Measurements from ENCODE around the gene AHCTF1.

AHCTF1 gene

GRCh38 chr1:246931549-246932365, at the start of gene AHCTF1:
TSS of gene AHCTF1 (minus strand) at chr1:246931948. CDS start at chr1:246918370, 13,578 bp downstream.
- H3K4me1 ChIP-seq (ENCODE audit: control insufficient read depth, insufficient read depth, low read length), result peaks cover 9% of the 10 kb centered on the region
- no peaks in the 10 kb centered on the region for H3K27me3 ChIP-seq (ENCODE audit: control insufficient read depth, insufficient read depth, low read length)
- no peaks in the 10 kb centered on the region for H3K9me3 ChIP-seq (ENCODE audit: control insufficient read depth, low read length)
- H3K4me3 ChIP-seq (ENCODE audit: low read length), result peak within 1 kb of the TSS; percentile 60
- peak within 1 kb of the TSS; percentile 77 for H3K9ac ChIP-seq (ENCODE audit: low read length)
- no peaks in the 10 kb centered on the region for H3K36me3 ChIP-seq (ENCODE audit: control insufficient read depth, insufficient read depth, low read length)

- H3K27me3 ChIP-seq (ENCODE audit: control insufficient read depth, insufficient read depth, low read length), result no peaks in the 10 kb centered on the region
- H3K4me1 ChIP-seq (ENCODE audit: control insufficient read depth, insufficient read depth, low read length), result no peaks in the 10 kb centered on the region
- no peak overlapping the region for H3K9ac ChIP-seq (ENCODE audit: low read length)
- no peak overlapping the region for H3K4me3 ChIP-seq (ENCODE audit: low read length)
- H3K36me3 ChIP-seq (ENCODE audit: control insufficient read depth, insufficient read depth, low read length), result no peaks in the 10 kb centered on the region
- H3K9me3 ChIP-seq (ENCODE audit: control insufficient read depth, low read length), result no peaks in the 10 kb centered on the region
Measured at GRCh38 chr1:246978785-246979184, 47.0 kb upstream of the AHCTF1 start.

GRCh38 chr1:246978281-246978680, 46.5 kb upstream of the AHCTF1 start:
- Histone ChIP-seq H3K9ac (ENCODE audit: low read length) (no peak overlapping the region), H3K36me3 (ENCODE audit: control insufficient read depth, insufficient read depth, low read length) (no peaks in the 10 kb centered on the region), H3K27me3 (ENCODE audit: control insufficient read depth, insufficient read depth, low read length) (no peaks in the 10 kb centered on the region), H3K4me1 (ENCODE audit: control insufficient read depth, insufficient read depth, low read length) (no peaks in the 10 kb centered on the region), H3K9me3 (ENCODE audit: control insufficient read depth, low read length) (no peaks in the 10 kb centered on the region), H3K4me3 (ENCODE audit: low read length) (no peak overlapping the region)

DNA sequence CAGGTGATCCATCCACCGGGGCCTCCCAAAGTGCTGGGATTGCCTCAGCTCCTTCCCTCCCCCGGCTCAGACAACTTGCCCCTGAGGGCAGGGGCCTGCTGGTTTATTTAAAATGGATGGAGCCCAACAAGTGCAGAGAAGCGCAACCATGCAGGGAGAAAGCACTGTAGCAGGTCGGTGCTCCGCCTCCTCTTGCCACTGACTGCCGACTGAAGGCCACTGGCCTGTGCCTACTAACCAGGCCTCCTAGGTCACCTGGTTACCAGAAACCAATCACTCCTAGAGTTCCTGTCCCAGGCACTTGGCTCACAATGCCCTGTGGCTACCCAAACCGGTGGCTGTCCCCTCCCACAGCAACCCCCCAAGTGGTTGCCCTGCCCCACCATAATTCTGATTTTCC, 40.2 kb upstream of the AHCTF1 start:
- Histone ChIP-seq H3K9ac (ENCODE audit: low read length) (no peak overlapping the region), H3K9me3 (ENCODE audit: control insufficient read depth, low read length) (no peaks in the 10 kb centered on the region), H3K27me3 (ENCODE audit: control insufficient read depth, insufficient read depth, low read length) (no peaks in the 10 kb centered on the region), H3K4me1 (ENCODE audit: control insufficient read depth, insufficient read depth, low read length) (no peaks in the 10 kb centered on the region), H3K4me3 (ENCODE audit: low read length) (no peak overlapping the region), H3K36me3 (ENCODE audit: control insufficient read depth, insufficient read depth, low read length) (no peaks in the 10 kb centered on the region)

DNA sequence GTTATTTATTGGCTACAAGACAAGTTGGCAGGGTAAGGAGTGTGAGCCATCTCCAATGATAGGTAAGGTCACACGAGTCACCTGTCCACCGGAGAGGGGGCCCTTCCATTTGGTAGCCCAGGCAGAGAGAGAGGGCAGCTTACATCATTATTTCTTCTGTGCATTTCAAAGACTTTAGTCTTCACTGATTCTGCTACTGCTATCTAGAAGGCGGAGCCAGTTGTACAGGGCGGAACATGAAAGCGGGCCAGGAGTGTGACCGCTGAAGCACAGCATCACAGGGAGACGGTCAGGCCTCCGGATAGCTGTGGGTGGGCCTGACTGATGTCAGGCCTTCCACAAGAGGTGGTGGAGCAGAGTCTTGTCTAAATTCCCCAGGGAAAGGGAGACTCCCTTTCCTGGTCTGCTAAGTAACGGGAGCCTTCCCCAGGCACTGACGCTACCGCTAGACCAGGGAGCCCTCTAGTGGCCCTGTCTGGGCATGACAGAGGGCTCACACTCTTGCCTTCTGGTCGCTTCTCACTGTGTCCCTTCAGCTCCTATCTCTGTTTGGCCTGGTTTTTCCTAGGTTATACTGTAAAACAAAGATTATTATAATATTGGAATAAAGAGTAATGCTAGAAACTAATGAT, 39.5 kb upstream of the AHCTF1 start:
- H3K9me3 ChIP-seq (ENCODE audit: control insufficient read depth, low read length), result no peaks in the 10 kb centered on the region
- no peaks in the 10 kb centered on the region for H3K4me1 ChIP-seq (ENCODE audit: control insufficient read depth, insufficient read depth, low read length)
- no peak overlapping the region for H3K4me3 ChIP-seq (ENCODE audit: low read length)
- no peak overlapping the region for H3K9ac ChIP-seq (ENCODE audit: low read length)
- no peaks in the 10 kb centered on the region for H3K36me3 ChIP-seq (ENCODE audit: control insufficient read depth, insufficient read depth, low read length)
- H3K27me3 ChIP-seq (ENCODE audit: control insufficient read depth, insufficient read depth, low read length), result no peaks in the 10 kb centered on the region

GRCh38 chr1:246969621-246970020, 37.9 kb upstream of the AHCTF1 start:
- H3K9ac ChIP-seq (ENCODE audit: low read length), result no peak overlapping the region
- H3K27me3 ChIP-seq (ENCODE audit: control insufficient read depth, insufficient read depth, low read length), result no peaks in the 10 kb centered on the region
- H3K36me3 ChIP-seq (ENCODE audit: control insufficient read depth, insufficient read depth, low read length), result no peaks in the 10 kb centered on the region
- H3K9me3 ChIP-seq (ENCODE audit: control insufficient read depth, low read length), result no peaks in the 10 kb centered on the region
- H3K4me1 ChIP-seq (ENCODE audit: control insufficient read depth, insufficient read depth, low read length), result no peaks in the 10 kb centered on the region
- no peak overlapping the region for H3K4me3 ChIP-seq (ENCODE audit: low read length)

- no peaks in the 10 kb centered on the region for H3K9me3 ChIP-seq (ENCODE audit: control insufficient read depth, low read length)
- no peaks in the 10 kb centered on the region for H3K36me3 ChIP-seq (ENCODE audit: control insufficient read depth, insufficient read depth, low read length)
- no peak overlapping the region for H3K4me3 ChIP-seq (ENCODE audit: low read length)
- no peaks in the 10 kb centered on the region for H3K4me1 ChIP-seq (ENCODE audit: control insufficient read depth, insufficient read depth, low read length)
- H3K27me3 ChIP-seq (ENCODE audit: control insufficient read depth, insufficient read depth, low read length), result no peaks in the 10 kb centered on the region
- no peak overlapping the region for H3K9ac ChIP-seq (ENCODE audit: low read length)
Measured at GRCh38 chr1:246966502-246966901, 34.8 kb upstream of the AHCTF1 start.

DNA sequence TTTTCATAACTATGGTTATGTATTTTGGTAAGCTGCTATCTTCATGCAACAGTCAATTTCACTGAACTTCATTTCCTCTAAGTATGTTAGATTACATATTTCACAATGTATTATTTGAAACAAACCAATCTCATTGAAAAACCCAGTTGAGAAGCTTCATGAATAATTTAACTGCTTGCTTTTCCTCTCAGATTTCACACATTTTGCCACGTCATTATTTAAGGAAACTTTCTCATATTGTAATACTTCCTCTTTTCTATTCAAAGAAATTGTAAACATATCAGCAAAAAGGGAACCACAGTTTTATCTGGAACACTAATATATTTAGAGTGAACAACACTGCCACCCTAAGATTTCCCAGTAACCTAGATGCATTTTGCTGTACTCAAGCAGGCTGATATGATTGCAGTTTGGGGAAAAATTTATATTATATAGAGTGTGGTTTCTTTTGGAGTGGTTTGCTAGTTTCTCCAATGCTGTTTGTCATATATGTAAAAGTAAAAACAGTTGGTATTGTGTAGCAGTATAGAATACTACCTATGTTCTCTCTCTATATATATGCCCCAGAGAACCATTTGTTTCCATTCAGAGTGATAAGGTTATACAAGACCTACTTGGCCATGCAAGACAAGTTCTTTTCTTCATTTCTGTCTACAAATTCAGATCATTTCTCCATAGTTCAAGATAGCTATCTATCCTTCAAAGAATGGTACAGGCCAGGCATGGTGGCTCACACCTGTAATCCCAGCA, 28.4 kb upstream of the AHCTF1 start:
- Histone ChIP-seq H3K27me3 (ENCODE audit: control insufficient read depth, insufficient read depth, low read length) (no peaks in the 10 kb centered on the region), H3K9me3 (ENCODE audit: control insufficient read depth, low read length) (no peaks in the 10 kb centered on the region), H3K36me3 (ENCODE audit: control insufficient read depth, insufficient read depth, low read length) (no peaks in the 10 kb centered on the region), H3K4me1 (ENCODE audit: control insufficient read depth, insufficient read depth, low read length) (no peaks in the 10 kb centered on the region), H3K4me3 (ENCODE audit: low read length) (no peak overlapping the region), H3K9ac (ENCODE audit: low read length) (no peak overlapping the region)

- H3K36me3 ChIP-seq (ENCODE audit: control insufficient read depth, insufficient read depth, low read length), result no peaks in the 10 kb centered on the region
- H3K4me3 ChIP-seq (ENCODE audit: low read length), result no peak overlapping the region
- no peaks in the 10 kb centered on the region for H3K9me3 ChIP-seq (ENCODE audit: control insufficient read depth, low read length)
- H3K4me1 ChIP-seq (ENCODE audit: control insufficient read depth, insufficient read depth, low read length), result no peaks in the 10 kb centered on the region
- no peaks in the 10 kb centered on the region for H3K27me3 ChIP-seq (ENCODE audit: control insufficient read depth, insufficient read depth, low read length)
- no peak overlapping the region for H3K9ac ChIP-seq (ENCODE audit: low read length)
Measured at GRCh38 chr1:246954126-246954525, 22.4 kb upstream of the AHCTF1 start.

GRCh38 chr1:246951413-246951812, 19.7 kb upstream of the AHCTF1 start:
- H3K4me3 ChIP-seq (ENCODE audit: low read length), result no peak overlapping the region
- H3K36me3 ChIP-seq (ENCODE audit: control insufficient read depth, insufficient read depth, low read length), result no peaks in the 10 kb centered on the region
- no peaks in the 10 kb centered on the region for H3K4me1 ChIP-seq (ENCODE audit: control insufficient read depth, insufficient read depth, low read length)
- no peaks in the 10 kb centered on the region for H3K9me3 ChIP-seq (ENCODE audit: control insufficient read depth, low read length)
- H3K27me3 ChIP-seq (ENCODE audit: control insufficient read depth, insufficient read depth, low read length), result no peaks in the 10 kb centered on the region
- H3K9ac ChIP-seq (ENCODE audit: low read length), result no peak overlapping the region

DNA sequence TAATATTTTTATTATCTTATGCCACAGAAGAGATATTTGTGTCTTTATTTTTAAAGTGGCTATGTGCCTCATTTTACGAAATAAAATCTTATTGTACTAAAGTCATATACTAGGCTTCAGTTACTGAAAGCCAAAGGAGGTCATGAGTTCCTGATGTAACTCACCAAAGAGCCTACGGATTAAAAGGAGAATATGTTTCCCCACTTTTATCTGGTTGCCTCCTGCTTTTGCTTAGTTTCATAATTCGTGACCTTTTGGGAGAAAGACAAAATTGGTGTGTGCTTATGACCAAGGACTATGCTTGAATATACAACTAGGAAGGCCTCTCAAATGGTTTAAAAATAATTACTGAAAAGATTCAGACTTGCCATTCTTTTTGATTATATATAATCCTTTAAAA, 18.2 kb upstream of the AHCTF1 start:
- Histone ChIP-seq H3K9me3 (ENCODE audit: control insufficient read depth, low read length) (no peaks in the 10 kb centered on the region), H3K36me3 (ENCODE audit: control insufficient read depth, insufficient read depth, low read length) (no peaks in the 10 kb centered on the region)

DNA sequence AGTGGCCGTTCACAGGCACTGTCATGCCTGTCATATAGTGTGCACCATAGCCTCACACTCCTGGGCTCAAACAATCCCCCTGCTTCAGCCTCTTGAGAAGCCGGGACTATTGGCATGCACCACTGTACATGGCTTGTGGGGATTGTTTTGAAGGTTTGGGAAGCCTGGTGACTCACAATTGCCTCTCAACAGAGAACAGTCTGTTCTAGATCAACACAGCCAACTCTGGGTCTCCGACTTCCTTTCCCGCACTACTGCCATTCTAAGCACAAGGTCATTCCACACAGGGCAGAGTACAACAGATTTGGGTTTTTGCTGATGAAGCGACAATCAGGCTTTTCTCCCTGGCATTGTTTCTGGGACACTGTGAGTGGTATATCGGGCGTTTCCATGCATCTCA, 15.5 kb upstream of the AHCTF1 start:
- Histone ChIP-seq H3K9me3 (ENCODE audit: control insufficient read depth, low read length) (no peaks in the 10 kb centered on the region), H3K4me3 (ENCODE audit: low read length) (no peak overlapping the region), H3K36me3 (ENCODE audit: control insufficient read depth, insufficient read depth, low read length) (no peaks in the 10 kb centered on the region), H3K4me1 (ENCODE audit: control insufficient read depth, insufficient read depth, low read length) (no peaks in the 10 kb centered on the region), H3K9ac (ENCODE audit: low read length) (no peak overlapping the region), H3K27me3 (ENCODE audit: control insufficient read depth, insufficient read depth, low read length) (no peaks in the 10 kb centered on the region)

More for the DNA sequence above, 18.2 kb upstream of the AHCTF1 start:
- no peaks in the 10 kb centered on the region for H3K27me3 ChIP-seq (ENCODE audit: control insufficient read depth, insufficient read depth, low read length)
- H3K9ac ChIP-seq (ENCODE audit: low read length), result no peak overlapping the region
- H3K4me3 ChIP-seq (ENCODE audit: low read length), result no peak overlapping the region
- H3K4me1 ChIP-seq (ENCODE audit: control insufficient read depth, insufficient read depth, low read length), result no peaks in the 10 kb centered on the region

Measured in mucosa of stomach (tissue), 1 donor.